Activated CD4-positive, alpha-beta memory T cell treated with anti-CD3 and anti-CD28 coated beads, Interleukin-2, amount 10 ng/mL, durations not matched to agents 7 days and 5 days (primary cell): ENCODE measurements around the gene CREB3L4. TPM values are rescaled to one million over a fixed set of nuclear protein-coding genes. Genes with fewer than 3 reads are reported as not detected.

Source experiments
- CTCF ChIA-PET: fragments of 350-600 bp; sonication (Branson Sonifier 250); formaldehyde crosslinking; loops from one replicate; lab custom pipeline; 2021; ENCODE audit warnings: antibody characterized with exemption, inconsistent platforms; lab: Charles Lee
- POLR2A ChIA-PET: fragments of 350-600 bp; sonication (Branson Sonifier 250); formaldehyde crosslinking; loops from one replicate; lab custom pipeline; 2021; ENCODE audit warnings: antibody characterized with exemption; lab: Charles Lee
- DNase-seq: peaks from one replicate; pipeline ENCODE4 v3.0.0-alpha.2; 2020
- H3K27ac Mint-ChIP-seq: one replicate; pipeline ENCODE4 v1.8.0; 2021; ENCODE audit warnings: mild to moderate bottlenecking, mixed read lengths
- H3K27me3 Mint-ChIP-seq: one replicate; pipeline ENCODE4 v1.8.0; 2021; ENCODE audit warnings: mixed read lengths
- H3K36me3 Mint-ChIP-seq: one replicate; pipeline ENCODE4 v1.8.0; 2021; ENCODE audit warnings: low read depth, mixed read lengths
- H3K4me1 Mint-ChIP-seq: one replicate; pipeline ENCODE4 v1.8.0; 2021; ENCODE audit warnings: mixed read lengths
- H3K4me3 Mint-ChIP-seq: one replicate; pipeline ENCODE4 v1.8.0; 2021; ENCODE audit warnings: mild to moderate bottlenecking, mixed read lengths
- H3K9me3 Mint-ChIP-seq: one replicate; pipeline ENCODE4 v1.8.0; 2021; ENCODE audit warnings: mixed read lengths
- total RNA-seq, 2 experiments: library from RNA; stranded (reverse); gene quantifications; one replicate each; pipeline ENCODE4 v1.2.3, GENCODE V29; 2021

CREB3L4 gene
- total RNA-seq, 2 experiments from 2014 or later, result 7.0 to 8.4 TPM

- no peaks in the 10 kb centered on the region for H3K27me3 Mint-ChIP-seq
- peaks cover 32% of the 10 kb centered on the region for H3K36me3 Mint-ChIP-seq
- peak within 1 kb of the TSS; percentile 83 for H3K4me3 Mint-ChIP-seq
- ChIA-PET POLR2A (interaction anchor here (0.7 to 4.6 kb wide), 18 partner anchors 8 to 1121 kb away, joined by 3 to 44 read pairs (median 4); partner anchors contain the start of genes CHTOP, DENND4B, GATAD2B and JTB), CTCF (interaction anchor here (1.0 to 3.0 kb wide), 8 partner anchors 10 to 372 kb away, joined by 3 to 23 read pairs (median 5); partner anchors contain the start of genes CHTOP, DENND4B, JTB and RAB13)
- peak within 1 kb of the TSS; percentile 82 for H3K27ac Mint-ChIP-seq
- peak; percentile 96 for DNase-seq
- H3K4me1 Mint-ChIP-seq, result peaks cover 68% of the 10 kb centered on the region
- H3K9me3 Mint-ChIP-seq, result no peaks in the 10 kb centered on the region
These were observed 4.5 kb upstream of the CREB3L4 start, which contains the start of gene SLC39A1 for GRCh38 chr1:153963030-153963849. TSS of gene SLC39A1 (minus strand) at chr1:153963537. CDS start at chr1:153962715, 822 bp downstream.

GRCh38 chr1:153963850-153964331, 3.8 kb upstream of the CREB3L4 start:
- peaks cover 26% of the 10 kb centered on the region for H3K36me3 Mint-ChIP-seq
- no peaks in the 10 kb centered on the region for H3K27me3 Mint-ChIP-seq
- peaks cover 69% of the 10 kb centered on the region for H3K4me1 Mint-ChIP-seq
- POLR2A ChIA-PET, result interaction anchor here (0.9 to 4.6 kb wide), 12 partner anchors 10 to 432 kb away, joined by 3 to 44 read pairs (median 7); partner anchors contain the start of genes CHTOP, DENND4B, GATAD2B and JTB
- DNase-seq, result no peak
- peak overlapping the region; percentile 82 for H3K27ac Mint-ChIP-seq
- CTCF ChIA-PET, result interaction anchor here (1.4 to 3.0 kb wide), 5 partner anchors 14 to 371 kb away, joined by 3 to 23 read pairs (median 11); partner anchors contain the start of genes CHTOP, DENND4B, JTB and RAB13
- no peaks in the 10 kb centered on the region for H3K9me3 Mint-ChIP-seq
- H3K4me3 Mint-ChIP-seq, result peak overlapping the region; percentile 83

- no peaks in the 10 kb centered on the region for H3K27me3 Mint-ChIP-seq
- ChIA-PET CTCF (interaction anchor here (1.3 to 3.3 kb wide), 12 partner anchors 9 to 457 kb away, joined by 3 to 48 read pairs (median 8); partner anchors contain the start of genes DENND4B, GATAD2B, JTB and RAB13), POLR2A (interaction anchor here (1.0 to 4.7 kb wide), 13 partner anchors 9 to 298 kb away, joined by 3 to 118 read pairs (median 6); partner anchors contain the start of genes CRTC2, DENND4B, GATAD2B and ILF2)
- peak overlapping the region; percentile 84 for H3K27ac Mint-ChIP-seq
- H3K4me3 Mint-ChIP-seq, result peak overlapping the region; percentile 80
- H3K4me1 Mint-ChIP-seq, result peaks cover 64% of the 10 kb centered on the region
- H3K36me3 Mint-ChIP-seq, result peaks cover 20% of the 10 kb centered on the region
- DNase-seq, result no peak
- H3K9me3 Mint-ChIP-seq, result no peaks in the 10 kb centered on the region
These were observed 280 bp downstream of the CREB3L4 start for GRCh38 chr1:153968000-153968363.

- POLR2A ChIA-PET, result interaction anchor here (1.4 to 4.7 kb wide), 7 partner anchors 8 to 297 kb away, joined by 5 to 118 read pairs (median 51); partner anchors contain the start of genes CRTC2, DENND4B, GATAD2B and ILF2
- H3K27me3 Mint-ChIP-seq, result no peaks in the 10 kb centered on the region
- H3K36me3 Mint-ChIP-seq, result peaks cover 24% of the 10 kb centered on the region
- no peak for DNase-seq
- CTCF ChIA-PET, result interaction anchor here (0.8 to 3.3 kb wide), 7 partner anchors 9 to 171 kb away, joined by 3 to 48 read pairs (median 9); partner anchors contain the start of genes DENND4B, GATAD2B, JTB and RAB13
- peak overlapping the region; percentile 80 for H3K4me3 Mint-ChIP-seq
- no peaks in the 10 kb centered on the region for H3K9me3 Mint-ChIP-seq
- H3K27ac Mint-ChIP-seq, result no peak overlapping the region
- peaks cover 68% of the 10 kb centered on the region for H3K4me1 Mint-ChIP-seq
These were observed 706 bp downstream of the CREB3L4 start for GRCh38 chr1:153968408-153968807.

- DNase-seq, result no peak
- no peaks in the 10 kb centered on the region for H3K27me3 Mint-ChIP-seq
- ChIA-PET POLR2A (interaction anchor here (1.0 to 4.7 kb wide), 5 partner anchors 8 to 47 kb away, joined by 4 to 97 read pairs (median 40); partner anchors contain the start of genes DENND4B, GATAD2B, JTB and RAB13), CTCF (interaction anchor here (0.8 to 1.0 kb wide), 2 partner anchors 9 to 22 kb away, joined by 3 to 4 read pairs; partner anchors contain the start of genes DENND4B and JTB)
- no peak overlapping the region for H3K4me3 Mint-ChIP-seq
- no peaks in the 10 kb centered on the region for H3K9me3 Mint-ChIP-seq
- no peak overlapping the region for H3K27ac Mint-ChIP-seq
- H3K36me3 Mint-ChIP-seq, result peaks cover 29% of the 10 kb centered on the region
- peaks cover 64% of the 10 kb centered on the region for H3K4me1 Mint-ChIP-seq
These were observed 1.3 kb downstream of the CREB3L4 start for GRCh38 chr1:153968972-153969371.

- DNase-seq, result no peak
- POLR2A ChIA-PET, result interaction anchor here (1.3 to 1.4 kb wide), 2 partner anchors 7 to 26 kb away, joined by 3 to 4 read pairs; partner anchors contain the start of gene SLC39A1
- Mint-ChIP-seq H3K27me3 (no peaks in the 10 kb centered on the region), H3K27ac (no peak overlapping the region), H3K9me3 (no peaks in the 10 kb centered on the region), H3K36me3 (peaks cover 40% of the 10 kb centered on the region), H3K4me3 (no peak overlapping the region), H3K4me1 (peaks cover 67% of the 10 kb centered on the region)
- CTCF ChIA-PET, result no interaction called here
These were observed 2.6 kb downstream of the CREB3L4 start for GRCh38 chr1:153970346-153970745.

- POLR2A ChIA-PET, result interaction anchor here (2.3 to 7.0 kb wide), 3 partner anchors 10 to 28 kb away, joined by 7 to 82 read pairs (median 24); partner anchors contain the start of genes DENND4B, RPS27 and SLC39A1
- H3K27me3 Mint-ChIP-seq, result no peaks in the 10 kb centered on the region
- no peak overlapping the region for H3K27ac Mint-ChIP-seq
- no peak for DNase-seq
- no peak overlapping the region for H3K4me3 Mint-ChIP-seq
- CTCF ChIA-PET, result interaction anchor here (1.0 to 1.8 kb wide), 2 partner anchors 10 to 13 kb away, joined by 3 to 6 read pairs; partner anchors contain the start of genes RAB13 and SLC39A1
- peaks cover 48% of the 10 kb centered on the region for H3K36me3 Mint-ChIP-seq
- H3K9me3 Mint-ChIP-seq, result no peaks in the 10 kb centered on the region
- peaks cover 63% of the 10 kb centered on the region for H3K4me1 Mint-ChIP-seq
These were observed 5.4 kb downstream of the CREB3L4 start for GRCh38 chr1:153973071-153973470.

- Mint-ChIP-seq H3K4me1 (peaks cover 66% of the 10 kb centered on the region), H3K36me3 (peaks cover 48% of the 10 kb centered on the region), H3K9me3 (no peaks in the 10 kb centered on the region), H3K27ac (no peak overlapping the region), H3K27me3 (no peaks in the 10 kb centered on the region), H3K4me3 (no peak overlapping the region)
- POLR2A ChIA-PET, result interaction anchor here (4.1 to 7.0 kb wide), 3 partner anchors 10 to 52 kb away, joined by 24 to 82 read pairs (median 53); partner anchors contain the start of genes DENND4B, GATAD2B and SLC39A1
- DNase-seq, result no peak
- CTCF ChIA-PET, result interaction anchor here (1.8 kb wide), 1 partner anchor 13 kb away, joined by 6 read pairs; the partner anchor contains the start of gene RAB13
These were observed 5.8 kb downstream of the CREB3L4 start for GRCh38 chr1:153973525-153973924.

GRCh38 chr1:153976819-153977249, 9.1 kb downstream of the CREB3L4 start:
- Mint-ChIP-seq H3K4me3 (peak overlapping the region; percentile 97), H3K4me1 (peaks cover 56% of the 10 kb centered on the region), H3K36me3 (peaks cover 48% of the 10 kb centered on the region), H3K27ac (peak overlapping the region; percentile 89), H3K27me3 (no peaks in the 10 kb centered on the region), H3K9me3 (no peaks in the 10 kb centered on the region)
- DNase-seq, result no peak
- POLR2A ChIA-PET, result interaction anchor here (0.8 to 7.4 kb wide), 22 partner anchors 8 to 432 kb away, joined by 3 to 118 read pairs (median 6); partner anchors contain the start of genes CREB3L4, CRTC2, DENND4B and GATAD2B
- CTCF ChIA-PET, result interaction anchor here (0.9 to 5.0 kb wide), 7 partner anchors 8 to 180 kb away, joined by 3 to 48 read pairs (median 16); partner anchors contain the start of genes CREB3L4, DENND4B, RAB13 and RPS27

GRCh38 chr1:153977250-153978240, 9.8 kb downstream of the CREB3L4 start, which contains the start of gene JTB:
TSS of gene JTB (minus strand) at chr1:153977674. CDS start at chr1:153977252, 422 bp downstream.
- H3K36me3 Mint-ChIP-seq, result peaks cover 42% of the 10 kb centered on the region
- H3K4me1 Mint-ChIP-seq, result peaks cover 49% of the 10 kb centered on the region

More at GRCh38 chr1:153977250-153978240, 9.8 kb downstream of the CREB3L4 start, which contains the start of gene JTB:
- Mint-ChIP-seq H3K27ac (peak within 1 kb of the TSS; percentile 89), H3K4me3 (peak within 1 kb of the TSS; percentile 97), H3K9me3 (no peaks in the 10 kb centered on the region), H3K27me3 (no peaks in the 10 kb centered on the region)
- CTCF ChIA-PET, result interaction anchor here (0.6 to 5.0 kb wide), 9 partner anchors 8 to 269 kb away, joined by 3 to 48 read pairs (median 11); partner anchors contain the start of genes CREB3L4, DENND4B, RAB13 and RPS27
- POLR2A ChIA-PET, result interaction anchor here (0.6 to 7.4 kb wide), 29 partner anchors 8 to 432 kb away, joined by 3 to 118 read pairs (median 4); partner anchors contain the start of genes CHTOP, CREB3L4, CRTC2 and DENND4B
- DNase-seq, result peak; percentile 89
